Activated CD8-positive, alpha-beta memory T cell treated with anti-CD3 and anti-CD28 coated beads, Interleukin-2, amount 50 U/mL, for 24 hours (primary cell): Measurements from ENCODE around the gene NME4.

ENCODE experiments used
- DNase-seq: peaks from one replicate; pipeline ENCODE4 v3.0.0-alpha.2; 2020; ENCODE audit errors: extremely low read depth

The NME4 gene

DNA sequence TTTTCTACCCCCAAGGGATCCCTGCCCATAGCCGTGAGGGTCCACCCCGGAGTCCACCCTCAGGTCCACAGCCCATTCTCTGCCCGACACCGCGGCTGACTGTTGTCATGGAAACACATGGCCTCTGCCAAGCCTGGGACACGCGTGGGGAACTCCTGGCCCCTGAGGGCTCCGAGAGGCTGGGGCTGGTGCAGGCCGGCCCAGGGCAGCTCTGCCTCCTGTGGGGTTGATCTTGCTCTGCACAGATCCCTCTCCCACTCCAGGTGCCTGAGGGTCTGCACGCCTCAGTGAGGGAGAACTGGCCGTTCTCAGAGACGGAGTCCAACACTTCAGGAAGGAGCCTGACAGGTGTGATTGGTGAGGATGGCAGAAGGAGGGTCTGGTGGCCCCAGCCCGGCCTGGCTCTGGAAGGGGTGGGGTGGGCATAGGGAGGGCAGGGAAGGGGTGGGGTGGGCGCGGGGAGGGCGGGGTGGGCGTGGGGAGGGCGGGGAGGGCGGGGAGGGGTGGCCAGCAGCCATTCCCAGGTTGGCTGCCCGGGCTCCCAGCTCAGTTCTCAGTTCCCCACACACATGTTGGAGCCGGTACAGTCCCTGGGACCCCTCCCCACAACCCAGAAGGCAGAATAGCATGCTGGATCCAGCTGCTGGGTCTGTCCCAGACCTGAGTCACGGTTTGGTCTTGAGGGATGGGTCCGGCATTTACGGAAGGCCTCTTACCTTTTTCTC lies 33.1 kb upstream of the NME4 start:
- DNase-seq = no peak

DNA sequence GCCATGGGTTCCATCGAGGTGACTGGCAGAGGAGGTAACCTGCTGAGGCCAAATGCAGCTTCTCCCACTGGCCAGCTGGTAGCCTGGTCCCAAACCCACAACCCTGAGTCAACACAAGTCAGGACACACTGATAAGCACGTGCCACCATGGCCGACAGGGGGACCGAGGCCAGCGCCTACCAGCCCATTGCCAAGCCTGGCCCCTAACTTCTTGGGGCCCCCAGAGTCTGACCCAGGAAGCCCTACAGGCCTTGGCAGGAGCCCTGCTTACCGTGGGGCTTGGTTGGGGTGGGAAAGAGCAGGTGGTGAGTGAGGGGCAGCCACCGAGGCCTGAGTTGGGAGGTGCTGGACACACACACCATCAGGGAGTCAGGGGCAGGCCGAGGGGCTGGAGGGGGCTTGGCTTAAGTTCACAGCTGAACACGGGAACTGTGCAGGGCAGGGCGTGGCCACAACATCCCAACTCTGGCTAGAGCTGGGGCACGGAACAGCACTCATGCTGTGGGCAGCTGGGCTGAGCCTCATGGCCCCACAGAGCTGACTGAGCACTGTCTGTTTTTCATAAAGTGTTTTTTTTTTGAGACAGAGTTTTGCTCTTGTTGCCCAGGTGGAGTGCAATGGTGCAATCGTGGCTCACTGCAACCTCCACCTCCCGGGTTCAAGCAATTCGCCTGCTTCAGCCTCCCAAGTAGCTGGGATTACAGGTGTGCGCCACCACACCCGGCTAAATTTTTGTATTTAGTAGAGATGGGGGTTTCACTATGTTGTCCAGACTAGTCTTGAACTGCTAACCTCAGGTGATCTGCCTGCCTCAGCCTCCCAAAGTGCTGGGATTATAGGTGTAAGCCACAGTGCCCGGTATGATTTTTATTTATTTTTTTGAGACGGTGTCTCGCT lies 32.2 kb upstream of the NME4 start:
- no peak for DNase-seq

DNA sequence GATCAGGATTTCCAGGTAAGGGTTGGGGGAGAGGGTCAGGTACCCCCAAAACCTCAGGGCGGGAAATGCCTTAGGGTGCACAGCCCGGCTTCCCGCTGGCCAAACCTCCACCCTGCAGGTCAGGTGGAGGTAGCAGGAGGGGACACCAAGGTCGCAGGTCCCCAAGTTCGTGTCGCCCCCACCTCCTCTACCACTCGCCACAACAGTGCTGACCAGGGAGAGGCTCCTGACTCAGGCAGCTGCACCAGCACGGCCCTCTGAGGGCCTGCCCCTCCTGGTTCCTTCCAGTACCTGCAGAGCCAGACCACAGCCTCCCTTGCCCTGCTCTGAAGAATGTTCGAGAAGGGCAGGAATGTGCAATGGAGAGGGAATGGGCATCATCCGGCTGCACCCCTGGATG lies 30.5 kb upstream of the NME4 start:
- no peak for DNase-seq

- no peak for DNase-seq
Observed at GRCh38 chr16:367333-367903, 29.6 kb upstream of the NME4 start.

DNA sequence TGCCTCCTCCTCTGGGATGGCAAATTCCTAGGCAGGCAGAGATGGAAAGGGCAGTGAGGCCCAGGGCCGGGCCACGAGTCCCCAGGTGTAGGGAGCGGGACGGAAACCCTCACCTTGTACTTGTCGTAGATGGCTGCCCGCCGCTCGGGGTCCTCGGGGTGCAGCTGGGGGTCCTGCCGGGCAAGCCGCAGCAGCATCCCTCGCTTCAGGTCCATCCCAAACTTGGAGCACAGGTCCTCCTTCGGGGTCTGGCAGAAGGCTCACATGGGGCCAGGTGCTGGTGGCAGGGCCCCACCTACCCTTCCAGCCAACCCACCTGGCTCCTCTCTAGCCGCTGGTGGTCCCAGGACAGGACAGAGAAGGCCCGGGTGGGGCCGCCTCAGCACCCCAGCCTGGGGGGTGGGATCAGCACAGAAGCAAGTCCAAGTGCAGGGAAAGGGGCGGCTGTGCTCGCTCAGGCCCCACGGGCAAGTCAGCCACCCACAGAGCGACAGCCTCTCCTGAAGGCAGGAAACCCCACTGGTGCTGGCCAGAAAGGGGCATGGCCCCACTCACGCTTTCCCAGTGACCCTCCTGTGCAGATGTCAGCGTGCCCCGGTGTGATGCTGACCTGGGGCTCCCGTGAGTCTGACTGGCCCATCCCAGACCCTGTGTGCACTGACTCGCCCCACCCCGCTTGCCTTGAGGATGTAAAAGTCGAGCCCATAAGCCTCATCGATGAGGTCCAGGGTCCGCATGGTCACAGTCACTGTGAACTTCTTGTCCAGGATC lies 28.4 kb upstream of the NME4 start:
- no peak for DNase-seq

DNA sequence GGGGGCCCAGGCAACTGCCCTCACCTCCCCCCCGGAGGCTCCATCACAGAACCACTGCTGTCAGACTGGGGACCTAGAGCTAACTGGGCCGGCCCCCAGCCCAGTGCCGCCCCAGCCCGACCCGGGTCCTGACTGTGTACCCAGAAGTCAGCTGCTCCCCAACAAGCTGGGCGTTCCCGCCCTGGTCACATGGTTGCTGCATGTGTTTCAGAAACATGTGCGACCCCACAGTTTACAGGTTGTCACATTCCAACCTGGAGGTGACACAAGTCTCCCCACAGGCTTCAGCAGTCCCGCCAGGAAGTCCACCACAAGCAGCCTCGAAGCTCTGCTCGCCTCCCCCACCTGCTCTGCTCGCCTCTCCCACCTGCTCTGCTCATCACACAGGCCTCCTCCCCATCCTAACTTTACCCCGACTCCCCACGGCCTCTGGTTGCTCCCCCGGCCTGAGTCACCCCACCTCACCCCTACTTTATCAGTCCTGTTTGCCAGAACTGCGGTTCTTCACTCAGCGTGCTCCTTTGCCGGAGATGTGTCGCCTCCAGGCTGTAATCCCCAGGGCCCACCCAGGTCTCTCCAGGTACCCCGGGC lies 27.6 kb upstream of the NME4 start:
- DNase-seq = no peak

DNA sequence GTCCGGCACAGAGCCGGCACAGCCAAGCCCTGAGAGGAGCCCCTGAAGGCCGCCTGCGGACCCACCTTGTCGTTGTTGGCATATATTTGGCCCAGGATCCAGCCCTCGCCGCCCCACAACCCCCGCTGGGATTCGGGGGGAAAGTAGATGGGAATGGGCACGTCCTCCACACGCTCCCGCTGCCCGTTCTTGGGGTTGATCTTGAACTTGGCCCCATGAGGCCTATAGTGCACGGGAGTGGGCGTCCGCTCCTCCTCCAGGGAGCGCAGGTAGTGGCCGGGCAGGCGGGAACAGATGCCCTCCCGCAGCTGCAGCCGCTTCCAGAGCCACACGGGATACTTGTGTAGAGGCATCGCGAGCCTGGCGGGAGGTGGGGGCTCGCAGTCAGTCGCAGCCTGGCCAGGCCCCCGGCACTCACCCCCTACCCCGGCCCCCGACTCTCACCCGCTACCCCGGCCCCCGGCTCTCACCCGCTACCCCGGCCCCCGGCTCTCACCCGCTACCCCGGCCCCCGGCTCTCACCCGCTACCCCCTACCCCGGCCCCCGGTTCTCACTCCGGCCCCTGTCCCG lies 27.0 kb upstream of the NME4 start:
- no peak for DNase-seq

GRCh38 chr16:370443-370842 lies 26.6 kb upstream of the NME4 start, which contains the start of gene MRPL28:
Gene MRPL28 (minus strand): TSS chr16:370538. CDS start chr16:370218, 320 bp downstream.
- peak; percentile 83 for DNase-seq

- no peak for DNase-seq
Observed at GRCh38 chr16:370979-371514, 26.0 kb upstream of the NME4 start.

GRCh38 chr16:371515-372301 lies 25.3 kb upstream of the NME4 start:
- DNase-seq = no peak

- DNase-seq = no peak
Observed at GRCh38 chr16:372302-372983, 24.6 kb upstream of the NME4 start.

DNA sequence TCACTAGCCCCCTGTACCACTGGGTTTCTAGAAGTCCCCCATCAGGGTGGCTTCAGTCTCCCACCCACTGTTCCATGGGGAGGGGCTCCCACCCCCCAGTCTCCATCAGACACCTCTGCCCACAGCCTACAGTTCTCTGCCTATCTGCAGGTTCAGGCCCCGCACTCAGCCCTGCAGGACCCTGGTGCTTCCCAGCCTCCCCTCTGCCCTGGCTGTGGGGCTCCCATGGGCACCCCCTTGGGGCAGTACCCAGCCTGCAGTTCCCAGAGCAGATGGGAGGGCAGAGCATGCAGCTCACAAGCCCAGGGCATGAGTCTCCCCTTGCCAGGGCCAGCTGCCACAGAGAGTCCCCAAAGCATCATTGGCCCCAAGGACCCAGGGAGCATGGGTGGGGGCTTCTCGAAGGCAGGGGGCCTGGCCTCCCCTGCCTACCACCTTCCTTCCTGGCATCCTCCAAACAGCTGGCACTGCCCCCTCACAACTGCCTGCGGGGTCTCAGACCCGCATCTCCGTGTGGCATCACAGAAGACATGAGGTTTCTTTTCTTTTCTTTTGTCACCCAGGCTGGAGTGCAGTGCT lies 23.9 kb upstream of the NME4 start:
- DNase-seq = no peak

DNA sequence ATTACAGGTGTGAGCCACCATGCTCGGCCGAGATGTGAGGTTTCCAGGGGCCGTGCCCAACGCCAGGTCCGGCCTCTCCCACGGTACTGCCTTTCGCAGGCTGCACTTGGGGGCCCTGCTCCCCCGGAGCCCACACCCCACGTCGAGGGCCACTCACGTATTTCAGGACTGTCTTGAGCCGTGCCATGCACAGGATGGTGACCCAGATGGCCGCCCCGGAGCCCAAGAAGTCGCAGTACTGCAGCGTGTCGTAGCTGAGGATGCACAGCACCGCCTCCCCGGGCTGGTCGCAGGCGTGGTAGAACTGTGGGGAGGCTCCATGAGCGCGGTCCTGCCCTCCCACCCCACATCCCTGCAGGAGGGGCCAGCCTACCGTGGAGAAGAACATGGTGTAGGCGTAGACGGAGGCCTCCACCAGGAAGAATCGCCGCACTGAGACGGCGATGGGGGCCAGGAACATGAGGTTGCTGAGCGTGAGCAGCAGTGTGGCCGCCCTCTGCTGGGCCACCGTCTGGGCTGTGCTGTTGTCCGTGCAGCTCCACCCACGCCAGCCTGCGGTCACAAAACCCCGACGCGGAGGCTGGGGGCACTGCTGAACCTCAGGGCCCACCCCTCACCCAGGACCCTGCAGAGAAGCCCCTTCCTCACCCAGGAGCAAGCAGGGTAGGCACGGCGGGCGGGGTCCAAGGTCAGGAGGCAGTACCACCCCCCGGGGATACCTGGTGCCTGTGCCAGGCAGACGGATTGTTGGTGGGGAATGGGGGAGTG lies 23.0 kb upstream of the NME4 start:
- no peak for DNase-seq

DNA sequence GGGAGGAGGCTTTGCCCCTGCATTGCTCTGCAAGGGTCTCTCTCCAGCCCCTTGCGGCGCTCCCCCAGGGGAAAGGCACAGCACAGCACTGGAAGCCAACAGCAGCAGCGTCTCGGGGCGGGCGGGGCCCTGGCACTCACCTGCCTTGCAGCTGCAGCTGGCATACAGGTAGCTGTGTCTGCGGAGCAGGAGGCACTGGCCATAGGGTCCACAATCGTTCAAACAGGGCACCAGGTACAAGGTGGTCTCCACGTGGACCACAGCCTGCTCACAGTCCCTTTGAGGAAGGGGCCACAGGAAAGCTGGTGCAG lies 22.4 kb upstream of the NME4 start:
- DNase-seq = no peak

DNA sequence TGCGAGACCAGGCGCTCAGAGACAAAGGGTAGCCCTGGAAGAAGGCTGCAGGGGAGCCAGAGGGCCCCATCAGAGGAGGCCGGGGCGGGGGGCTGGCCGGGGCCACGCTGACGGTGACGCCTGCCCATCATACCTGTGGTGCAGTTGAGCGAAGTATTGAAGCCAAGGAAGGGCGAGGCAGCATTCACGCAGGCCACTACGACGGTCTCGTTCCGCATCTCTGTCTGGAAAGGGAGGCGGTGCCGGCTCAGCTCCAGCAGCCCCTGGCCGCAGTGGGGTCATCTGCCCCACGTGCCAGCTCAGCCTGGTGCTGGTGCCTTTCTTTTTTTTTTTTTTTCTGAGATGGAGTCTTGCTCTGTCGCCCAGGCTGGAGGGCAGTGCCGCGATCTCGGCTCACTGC lies 21.8 kb upstream of the NME4 start:
- no peak for DNase-seq

DNA sequence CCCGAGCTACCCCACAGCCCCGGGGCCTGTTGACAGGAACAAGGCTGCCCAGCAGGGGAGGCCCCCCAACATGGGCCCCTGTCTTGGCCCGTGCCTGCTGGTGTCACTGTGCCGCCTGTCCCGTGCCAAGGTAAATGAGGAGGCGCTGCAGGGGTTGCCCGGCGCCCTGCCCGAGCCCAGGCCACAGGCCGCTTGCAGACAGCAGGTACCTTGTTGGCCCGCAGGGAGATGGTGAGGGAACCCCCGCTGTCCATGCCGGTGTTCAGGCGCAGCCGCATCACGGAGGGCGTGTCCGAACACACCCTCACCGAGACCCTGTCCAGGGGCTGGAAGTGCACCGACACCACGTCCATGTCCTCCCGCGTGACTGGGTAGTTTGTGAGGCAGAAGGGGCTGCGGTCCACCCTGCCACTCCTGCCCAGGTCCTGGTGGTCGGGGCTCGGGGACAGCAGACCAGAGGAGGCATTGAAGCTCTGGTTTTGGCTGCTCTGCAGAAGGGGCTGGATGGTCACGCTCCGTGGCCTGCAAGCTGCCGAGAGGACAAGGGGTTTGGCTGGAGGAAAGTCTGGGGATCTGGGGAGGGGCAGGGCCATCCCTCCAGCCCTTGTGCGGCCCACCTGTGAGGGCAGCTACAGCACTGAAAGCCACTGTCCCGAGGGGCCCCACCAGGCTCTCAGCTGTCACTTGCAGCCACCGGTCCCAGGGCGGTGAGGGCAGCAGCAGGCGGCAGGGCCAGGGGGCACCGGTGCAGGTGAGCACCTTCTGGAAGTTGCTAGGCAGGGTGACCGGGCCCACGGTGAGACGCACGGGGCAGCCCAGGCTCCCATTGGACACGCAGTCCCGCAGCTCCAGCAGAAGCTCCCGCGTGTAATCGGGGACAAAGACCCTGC lies 20.8 kb upstream of the NME4 start:
- DNase-seq = no peak

DNA sequence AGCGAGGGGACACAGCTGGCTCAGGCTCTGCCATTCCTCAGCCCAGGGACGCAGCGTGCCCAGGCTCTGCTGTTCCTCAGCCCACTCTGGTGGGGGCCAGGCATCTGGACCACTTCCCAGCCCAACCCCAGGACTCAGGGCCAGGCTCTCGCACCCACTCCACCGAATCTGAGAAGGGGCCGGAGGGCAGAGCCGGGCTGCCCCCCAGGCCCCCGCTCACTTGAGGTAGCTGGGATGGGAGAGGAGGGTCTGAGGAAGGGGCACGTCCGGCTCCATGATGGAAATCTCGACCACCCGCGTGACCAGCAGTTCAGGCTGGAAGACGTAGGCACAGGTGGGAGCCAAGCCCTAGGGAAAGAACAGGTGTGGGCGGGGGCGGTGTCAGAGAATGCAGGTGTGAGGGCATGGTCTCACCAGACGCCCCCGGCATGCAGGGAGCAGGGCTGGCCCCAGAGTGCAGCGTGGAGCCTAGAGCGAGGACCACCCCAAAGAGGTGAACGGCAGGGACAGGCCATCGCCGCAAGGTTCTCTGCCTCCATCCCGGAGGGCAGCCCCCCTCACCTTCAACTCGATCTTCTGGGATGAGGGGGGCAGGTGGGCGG lies 20.1 kb upstream of the NME4 start:
- DNase-seq = no peak
